GM04504 (cell line): ENCODE results near the gene PSD4.

ENCODE experiments used
- DNase-seq: peaks from one replicate; pipeline ENCODE4 v3.0.0-alpha.2; 2012; ENCODE audit warnings: low read depth

Gene PSD4

GRCh38 chr2:113207021-113207420, 33.2 kb downstream of the PSD4 start:
- DNase-seq: no peak

GRCh38 chr2:113208396-113208795, 34.6 kb downstream of the PSD4 start:
- DNase-seq: no peak

GRCh38 chr2:113209011-113209645, 35.4 kb downstream of the PSD4 start:
- DNase-seq: no peak

- no peak for DNase-seq
Measured at GRCh38 chr2:113209646-113210171, 35.9 kb downstream of the PSD4 start.

GRCh38 chr2:113211226-113212105, 37.7 kb downstream of the PSD4 start:
- DNase-seq: no peak

- no peak for DNase-seq
Measured at GRCh38 chr2:113212245-113213060, 38.7 kb downstream of the PSD4 start.

- no peak for DNase-seq
Measured at GRCh38 chr2:113213061-113213930, 39.5 kb downstream of the PSD4 start.

GRCh38 chr2:113214141-113214540, 40.4 kb downstream of the PSD4 start:
- DNase-seq: no peak

- DNase-seq: no peak
Measured at GRCh38 chr2:113215056-113215455, 41.3 kb downstream of the PSD4 start.

- DNase-seq: no peak
Measured at GRCh38 chr2:113216321-113216720, 42.5 kb downstream of the PSD4 start.

- no peak for DNase-seq
Measured at GRCh38 chr2:113216891-113217454, 43.2 kb downstream of the PSD4 start.

GRCh38 chr2:113217455-113218282, 43.9 kb downstream of the PSD4 start:
- DNase-seq: no peak

- no peak for DNase-seq
Measured at GRCh38 chr2:113218283-113219091, 44.7 kb downstream of the PSD4 start.

- no peak for DNase-seq
Measured at GRCh38 chr2:113219092-113219441, 45.3 kb downstream of the PSD4 start.

GRCh38 chr2:113219525-113219888, 45.7 kb downstream of the PSD4 start:
- DNase-seq: no peak

- DNase-seq: no peak
Measured at GRCh38 chr2:113219889-113220641, 46.3 kb downstream of the PSD4 start.

- DNase-seq: no peak
Measured at GRCh38 chr2:113220970-113221708, 47.4 kb downstream of the PSD4 start.

- DNase-seq: no peak
Measured at GRCh38 chr2:113221846-113222245, 48.1 kb downstream of the PSD4 start.
